HPDE6-E6E7 (cell line): ENCODE results near the gene FCGR1A.
"Not testable (repeated sequence)": the region's sequence is repeated elsewhere in the genome, so short reads cannot be mapped to it uniquely, and the experiment has no call there.

Source experiments
- DNase-seq: peaks from one replicate; pipeline ENCODE4 v3.0.0; 2011; ENCODE audit warnings: missing footprints; ENCODE audit errors: extremely low spot score

FCGR1A gene

DNA sequence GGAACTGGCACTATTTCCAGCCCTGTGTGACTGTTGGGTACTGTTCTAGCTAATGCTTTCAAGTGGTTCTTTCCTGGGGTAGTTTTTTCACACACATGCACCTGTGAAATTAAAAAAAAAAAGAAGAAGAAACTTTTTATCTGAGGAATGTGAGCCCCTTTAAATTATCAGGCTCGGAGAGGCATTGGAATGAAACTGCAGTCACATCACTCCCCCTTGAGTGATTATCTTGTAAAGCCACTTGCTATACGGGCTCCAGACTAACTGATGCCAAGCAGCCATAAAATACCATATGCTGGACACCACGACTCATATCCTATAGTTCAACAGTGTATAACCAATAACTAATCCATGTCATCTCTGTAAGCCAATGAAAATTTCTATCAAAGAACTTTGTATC is 5.4 kb upstream of the FCGR1A start:
- DNase-seq: not testable (repeated sequence)

DNA sequence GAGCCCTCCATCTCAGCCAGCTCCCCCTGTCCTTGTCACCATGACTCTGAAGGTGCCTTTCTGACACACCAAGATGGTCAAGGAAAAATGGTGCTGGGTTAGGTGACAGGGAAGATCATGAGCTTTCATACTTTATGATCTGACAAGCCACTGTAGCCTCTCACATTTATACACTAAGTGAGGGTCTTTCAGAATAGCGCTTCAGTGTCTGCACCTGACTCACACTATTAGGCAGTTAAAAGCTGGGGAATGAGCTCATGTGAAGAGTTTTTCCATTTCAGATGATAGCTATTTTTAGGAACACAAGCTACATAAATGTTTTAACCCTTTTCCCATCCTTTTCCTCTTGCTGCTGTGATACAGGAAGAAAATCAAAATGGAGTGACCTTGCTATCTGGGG is 4.2 kb upstream of the FCGR1A start:
- not testable (repeated sequence) for DNase-seq

DNA sequence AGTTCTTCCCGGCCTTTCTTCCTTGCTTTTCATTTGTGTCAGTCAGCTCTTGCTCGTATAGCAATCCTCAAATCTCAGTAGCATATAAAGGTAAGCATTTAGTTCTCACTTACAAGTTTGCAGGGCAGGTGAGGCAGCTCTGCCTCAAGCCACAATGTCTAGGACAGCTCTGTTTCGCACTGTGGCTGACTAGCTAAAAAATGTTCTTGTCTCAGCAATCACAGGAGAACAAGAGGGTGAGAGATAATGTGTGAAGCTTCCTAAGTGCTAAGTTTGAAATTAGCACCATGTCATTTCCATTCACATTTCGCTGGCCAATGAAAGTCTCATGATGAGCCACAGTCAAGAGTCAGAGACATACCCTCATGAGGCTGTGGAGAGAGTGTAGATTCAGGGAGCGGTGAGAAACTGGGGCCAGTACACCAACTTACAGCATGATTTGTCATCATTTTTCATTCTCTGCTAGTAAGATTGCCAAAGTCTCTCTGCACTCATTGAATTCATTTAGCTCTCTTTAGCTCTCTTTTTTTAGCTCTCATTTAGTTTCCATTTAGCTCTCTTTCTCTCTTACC is 995 bp upstream of the FCGR1A start:
- not testable (repeated sequence) for DNase-seq

GRCh38 chr1:149783289-149783688 is 795 bp downstream of the FCGR1A start:
- DNase-seq: not testable (repeated sequence)

GRCh38 chr1:149783868-149784267 is 1.4 kb downstream of the FCGR1A start:
- DNase-seq: not testable (repeated sequence)

GRCh38 chr1:149787688-149788451 is 5.4 kb downstream of the FCGR1A start:
- DNase-seq: not testable (repeated sequence)

DNA sequence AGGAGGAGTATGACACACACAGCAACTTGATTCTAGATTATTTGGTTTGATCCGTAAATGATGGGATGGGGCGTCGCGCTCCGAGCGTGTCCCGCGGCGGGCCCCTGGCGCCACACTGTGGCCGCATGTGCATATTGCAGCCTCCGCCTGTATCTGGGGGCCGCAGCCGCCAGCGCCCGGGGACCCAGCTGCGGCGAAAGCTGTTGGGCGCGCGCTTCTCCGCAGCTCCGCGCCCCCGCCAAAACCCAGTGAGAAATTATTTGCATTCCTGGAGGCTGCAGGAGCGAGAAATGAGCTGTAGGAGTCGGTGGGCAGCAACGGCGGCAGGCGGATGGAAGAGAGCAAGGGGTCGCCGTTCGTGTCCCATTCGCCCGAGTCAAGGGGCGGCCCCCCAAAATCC is 10.0 kb downstream of the FCGR1A start:
- not testable (repeated sequence) for DNase-seq

- peak; percentile 26 for DNase-seq
These were observed 10.5 kb downstream of the FCGR1A start for GRCh38 chr1:149792912-149793515.

DNA sequence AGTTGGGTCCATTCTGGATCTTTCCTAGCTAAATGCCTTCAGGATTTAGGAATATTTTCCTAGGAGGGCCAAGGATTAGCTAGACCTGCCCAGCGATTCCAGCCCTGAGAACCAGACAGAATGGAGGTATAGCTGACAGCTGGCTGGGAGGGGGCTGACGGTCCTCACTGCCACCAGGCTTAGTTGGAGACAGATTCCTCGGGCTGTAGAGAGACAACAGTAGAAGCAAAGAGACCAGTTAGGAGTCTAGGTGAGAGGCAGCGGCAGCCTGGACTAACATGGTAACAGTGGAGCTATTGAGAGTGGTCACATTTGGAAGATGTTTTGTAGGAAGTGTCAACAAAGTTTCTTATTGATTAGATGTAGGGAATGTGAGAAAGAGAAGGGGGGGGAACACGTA is 11.4 kb downstream of the FCGR1A start:
- DNase-seq: not testable (repeated sequence)

DNA sequence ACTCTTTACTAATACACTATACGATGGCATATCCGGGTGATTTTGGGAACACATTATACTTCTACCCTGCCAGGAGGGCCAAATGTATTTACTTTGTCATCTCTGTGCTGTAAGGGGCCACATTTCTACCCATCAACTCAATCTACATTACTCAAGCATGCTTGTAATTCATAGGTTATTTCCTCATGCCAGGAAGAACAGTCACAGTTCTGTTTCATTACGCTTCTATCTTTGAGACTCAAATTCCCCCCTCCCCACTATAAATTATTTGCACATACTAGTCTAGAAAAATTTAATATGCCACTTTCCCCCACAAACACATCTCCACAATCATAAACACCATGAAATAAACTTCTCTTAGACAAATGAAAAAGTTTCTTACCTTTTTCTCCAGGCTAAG is 19.1 kb downstream of the FCGR1A start:
- DNase-seq: not testable (repeated sequence)

DNA sequence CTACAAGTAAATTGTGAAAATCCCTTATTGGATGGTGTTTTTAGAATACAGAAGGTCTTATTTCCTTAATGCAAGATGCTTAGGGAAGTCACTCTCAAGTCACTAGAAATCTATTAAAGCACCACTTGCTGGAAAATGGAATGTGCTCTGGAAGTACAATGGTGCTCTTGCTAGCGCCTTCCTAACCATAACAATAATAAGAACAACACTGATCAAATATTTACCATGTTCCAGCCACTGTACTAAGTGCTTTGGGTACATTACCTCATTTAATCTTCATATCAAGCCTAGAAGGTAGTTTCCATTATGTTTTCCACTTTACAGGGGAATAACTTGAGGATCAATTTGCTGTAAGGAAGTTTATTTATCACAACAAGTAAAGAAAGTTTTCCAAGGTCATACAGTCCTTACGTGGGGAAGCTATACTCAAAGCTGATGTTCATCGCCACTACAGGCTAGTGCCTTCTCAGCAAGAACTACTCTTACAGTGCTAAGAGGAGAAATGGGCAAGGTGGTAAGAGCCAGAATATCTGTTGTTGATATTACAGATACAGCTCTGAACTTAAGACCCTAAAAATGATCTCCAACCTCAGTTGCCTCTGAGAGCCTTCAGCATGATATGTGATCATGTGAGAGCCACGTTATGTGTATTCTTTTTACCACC is 22.1 kb downstream of the FCGR1A start:
- not testable (repeated sequence) for DNase-seq

- DNase-seq: not testable (repeated sequence)
These were observed 28.4 kb downstream of the FCGR1A start for GRCh38 chr1:149810697-149811405.

- DNase-seq: not testable (repeated sequence)
These were observed 29.0 kb downstream of the FCGR1A start for GRCh38 chr1:149811514-149811889.

DNA sequence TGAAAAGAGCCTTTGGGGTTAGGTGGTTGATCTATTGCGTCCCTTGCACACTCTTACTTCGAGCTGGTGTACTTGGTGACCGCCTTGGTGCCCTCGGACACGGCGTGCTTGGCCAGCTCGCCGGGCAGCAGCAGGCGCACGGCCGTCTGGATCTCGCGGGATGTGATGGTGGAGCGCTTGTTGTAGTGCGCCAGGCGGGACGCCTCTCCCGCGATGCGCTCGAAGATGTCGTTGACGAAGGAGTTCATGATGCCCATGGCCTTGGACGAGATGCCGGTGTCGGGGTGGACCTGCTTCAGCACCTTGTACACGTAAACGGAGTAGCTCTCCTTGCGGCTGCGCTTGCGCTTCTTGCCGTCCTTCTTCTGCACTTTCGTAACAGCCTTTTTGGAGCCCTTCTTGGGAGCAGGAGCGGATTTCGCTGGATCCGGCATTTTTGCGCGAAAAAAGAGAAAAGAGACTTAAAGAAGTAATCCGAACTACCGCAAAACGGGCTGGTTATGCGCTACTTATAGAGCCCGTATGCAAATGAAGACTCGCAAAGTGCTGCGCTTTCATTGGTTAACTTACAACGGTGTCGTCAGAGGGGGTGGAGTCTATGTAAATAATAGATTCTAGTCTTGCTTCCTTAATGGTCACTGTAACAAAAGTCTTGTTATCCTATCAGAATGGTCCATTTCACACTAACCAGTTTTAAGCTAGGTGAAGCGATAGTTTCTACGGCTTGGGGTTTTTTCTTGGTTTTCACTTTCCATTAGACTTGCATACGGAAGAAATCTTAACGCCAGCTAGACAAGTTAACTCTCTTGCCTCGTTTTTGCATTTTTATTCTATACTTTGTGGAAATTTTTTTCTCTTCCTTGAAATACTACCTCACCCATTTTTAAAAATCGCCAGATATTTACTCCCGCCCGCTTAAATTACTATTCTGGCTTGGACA is 29.7 kb downstream of the FCGR1A start:
- peak; percentile 3 for DNase-seq

GRCh38 chr1:149812893-149813801 is 30.7 kb downstream of the FCGR1A start:
- DNase-seq: not testable (repeated sequence)

- not testable (repeated sequence) for DNase-seq
These were observed 37.9 kb downstream of the FCGR1A start for GRCh38 chr1:149820387-149820786.

- DNase-seq: not testable (repeated sequence)
These were observed 44.1 kb downstream of the FCGR1A start for GRCh38 chr1:149826555-149826954.

GRCh38 chr1:149831764-149832315 is 49.3 kb downstream of the FCGR1A start:
- DNase-seq: not testable (repeated sequence)
